A549 (cell line): ENCODE measurements around the gene BLTP3B. TPM values are rescaled to one million over a fixed set of nuclear protein-coding genes. Genes with fewer than 3 reads are reported as not detected.

Source experiments
- ATAC-seq, 2 experiments: fragments of 200-7000 bp in 1 of 2; fragments of >200 bp in 1 of 2; cut with Nextera tagmentation in 1 of 2; cut with Tn5 transposase in 1 of 2; 3 replicates each; pipeline versions ENCODE4 v1.8.0 to v1.9.1; 2018 to 2020; ENCODE audit warnings: mild to moderate bottlenecking in 1 of 2, moderate library complexity in 1 of 2
- CTCF ChIA-PET: fragments of 300-600 bp; sonication (Branson Sonifier 250); formaldehyde crosslinking; extraction: SDS; loops from one replicate; lab custom pipeline; 2021; ENCODE audit warnings: antibody characterized with exemption, inconsistent platforms; lab: Yijun Ruan, JAX
- POLR2A ChIA-PET: fragments of 350-600 bp; formaldehyde crosslinking; extraction: SDS; loops from one replicate; lab custom pipeline; 2021; ENCODE audit warnings: antibody characterized with exemption, inconsistent platforms; lab: Yijun Ruan, JAX
- DNase-seq, 2 experiments: peaks; one replicate each; pipeline versions ENCODE4 v3.0.0 to v3.0.0-alpha.2; 2011 to 2016; ENCODE audit warnings: low read depth in 1 of 2, low spot score in 1 of 2
- FAIRE-seq: peaks from 2 replicates; lab custom pipeline; 2011; peaks lifted over from hg19 to GRCh38; lab: Jason Lieb, UNC
- H3K27ac ChIP-seq, 2 experiments: fragments of >200 bp; sonication (Bioruptor Twin); formaldehyde crosslinking; 3 replicates each; pipeline ENCODE4 v1.5.1; 2016 to 2017
- H3K4me1 ChIP-seq: fragments of >200 bp; sonication (Bioruptor Twin); formaldehyde crosslinking; 3 replicates; pipeline ENCODE4 v1.6.1; 2016
- H3K4me2 ChIP-seq: fragments of >200 bp; sonication (Bioruptor Twin); formaldehyde crosslinking; 3 replicates; pipeline ENCODE4 v1.6.1; 2016
- H3K4me3 ChIP-seq: fragments of >200 bp; sonication (Bioruptor Twin); formaldehyde crosslinking; 3 replicates; pipeline ENCODE4 v1.5.1; 2016
- H3K9me3 ChIP-seq: fragments of >200 bp; sonication (Bioruptor Twin); formaldehyde crosslinking; 3 replicates; pipeline ENCODE4 v1.6.1; 2016
- CBX2 ChIP-seq: fragments of 200-600 bp; sonication (generic); IDR thresholded peaks from 2 replicates; pipeline ENCODE4 v1.6.1; 2016; ENCODE audit warnings: low read depth, mild to moderate bottlenecking, borderline replicate concordance
- CEBPB ChIP-seq, 2 experiments: fragments of >200 bp in 1 of 2; sonication (Bioruptor Twin) in 1 of 2; formaldehyde crosslinking in 1 of 2; IDR thresholded peaks; 2 replicates each; pipeline ENCODE4 v1.6.1; 2012 to 2016
- CHD2 ChIP-seq: fragments of 150-350 bp; IDR thresholded peaks from 2 replicates; pipeline ENCODE4 v1.6.1; 2014; ENCODE audit warnings: low read length; ENCODE audit not compliant: partially characterized antibody
- FOSB ChIP-seq: fragments of 250-450 bp; sonication (Bioruptor Pico); IDR thresholded peaks from 2 replicates; pipeline ENCODE4 v1.5.0; 2020; ENCODE audit warnings: mild to moderate bottlenecking, moderate library complexity
- FOXS1 ChIP-seq: fragments of 250-450 bp; sonication (Bioruptor Pico); IDR thresholded peaks from 2 replicates; pipeline ENCODE4 v1.5.0; 2020; ENCODE audit warnings: mild to moderate bottlenecking, moderate library complexity
- GATA3 ChIP-seq: IDR thresholded peaks from 2 replicates; pipeline ENCODE4 v1.6.1; 2012; ENCODE audit warnings: borderline replicate concordance
- HOXB13 ChIP-seq: fragments of 250-450 bp; sonication (Bioruptor Pico); IDR thresholded peaks from 2 replicates; pipeline ENCODE4 v1.5.0; 2020; ENCODE audit warnings: low read depth, mild to moderate bottlenecking, moderate library complexity
- HOXB5 ChIP-seq: fragments of 250-450 bp; sonication (Bioruptor Pico); IDR thresholded peaks from 2 replicates; pipeline ENCODE4 v1.5.0; 2020; ENCODE audit warnings: mild to moderate bottlenecking, moderate library complexity
- JUN ChIP-seq, 2 experiments: fragments of >200 bp; sonication (Bioruptor Twin); formaldehyde crosslinking; IDR thresholded peaks; 2 replicates in 1 of 2; 3 replicates in 1 of 2; pipeline ENCODE4 v1.6.1; 2016 to 2017
- KDM1A ChIP-seq: fragments of 200-600 bp; sonication (generic); IDR thresholded peaks from 2 replicates; pipeline ENCODE4 v1.6.1; 2016; ENCODE audit warnings: low read depth, mild to moderate bottlenecking
- MAFK ChIP-seq: fragments of 450-650 bp; IDR thresholded peaks from 2 replicates; pipeline ENCODE4 v1.6.1; 2014; ENCODE audit not compliant: partially characterized antibody
- MAZ ChIP-seq: fragments of 150-350 bp; IDR thresholded peaks from 2 replicates; pipeline ENCODE4 v1.6.1; 2014; ENCODE audit warnings: antibody characterized with exemption, low read depth, low read length, borderline replicate concordance
- NFE2L2 ChIP-seq: fragments of 150-350 bp; conservative IDR thresholded peaks from 2 replicates; pipeline ENCODE4 v1.6.1; 2014; ENCODE audit warnings: low read length
- NPAS2 ChIP-seq: fragments of 250-450 bp; sonication (Bioruptor Pico); IDR thresholded peaks from 2 replicates; pipeline ENCODE4 v1.8.0; 2022; ENCODE audit warnings: mild to moderate bottlenecking, moderate library complexity, borderline replicate concordance
- PHF8 ChIP-seq: fragments of 200-600 bp; sonication (generic); IDR thresholded peaks from 2 replicates; pipeline ENCODE4 v1.6.1; 2016; ENCODE audit warnings: low read depth, mild to moderate bottlenecking, antibody characterized with exemption, moderate library complexity, borderline replicate concordance
- POLR2A ChIP-seq: IDR thresholded peaks from 2 replicates; pipeline ENCODE4 v1.6.1; 2012; ENCODE audit warnings: mild to moderate bottlenecking, low read length
- RAD21 ChIP-seq, 2 experiments: fragments of >200 bp in 1 of 2; sonication (Bioruptor Twin) in 1 of 2; formaldehyde crosslinking in 1 of 2; IDR thresholded peaks in 1 of 2; conservative IDR thresholded peaks in 1 of 2; 2 replicates in 1 of 2; 3 replicates in 1 of 2; pipeline ENCODE4 v1.6.1; 2012 to 2018; ENCODE audit warnings: inconsistent platforms in 1 of 2
- RCOR1 ChIP-seq: fragments of 150-350 bp; IDR thresholded peaks from 2 replicates; pipeline ENCODE4 v1.6.1; 2014; ENCODE audit warnings: antibody characterized with exemption, low read length, low read depth
- RNF2 ChIP-seq: fragments of 200-600 bp; sonication (generic); IDR thresholded peaks from 2 replicates; pipeline ENCODE4 v1.6.1; 2016; ENCODE audit warnings: low read depth, mild to moderate bottlenecking, antibody characterized with exemption, moderate library complexity, borderline replicate concordance
- ZSCAN20 ChIP-seq: fragments of 250-450 bp; sonication (Bioruptor Pico); IDR thresholded peaks from 2 replicates; pipeline ENCODE4 v1.8.0; 2022; ENCODE audit warnings: mild to moderate bottlenecking, moderate library complexity
- WGBS: methylation state at CpG from one replicate; pipeline ENCODE4 v1.1.6; 2017; ENCODE audit errors: missing lambda C conversion rate; 5-methylcytosine and 5-hydroxymethylcytosine counted together
- polyA plus RNA-seq, 4 experiments: library from polyadenylated mRNA; depleted of rRNA in 3 of 4; stranded (reverse); fragments of >200 nt; fragmentation: RNase III in 1 of 4; extraction: RNeasy Plus Mini Kit Qiagen cat#74134 plus additional on column Dnase treatment in 1 of 4; gene quantifications; 2 replicates in 3 of 4; 3 replicates in 1 of 4; pipeline ENCODE4 v1.2.3, GENCODE V29; 2011 to 2017
- small RNA-seq, 6 experiments: library from RNA; depleted of rRNA; stranded (forward); fragments of <200 nt; gene quantifications; one replicate each; pipeline ENCODE3, GENCODE V24; 2012
- TF ChIP-seq, protein P1 (sequence below): fragments of 450-650 bp; IDR thresholded peaks from 2 replicates; pipeline ENCODE4 v1.6.1; 2014; ENCODE audit warnings: antibody characterized with exemption
- TF ChIP-seq, protein P2 (sequence below): IDR thresholded peaks from 2 replicates; pipeline ENCODE4 v1.6.1; 2012

Gene BLTP3B
- polyA plus RNA-seq, 2 of the 4 experiments (the other 2 are of a cell fraction): 11.2 to 38.8 TPM

DNA sequence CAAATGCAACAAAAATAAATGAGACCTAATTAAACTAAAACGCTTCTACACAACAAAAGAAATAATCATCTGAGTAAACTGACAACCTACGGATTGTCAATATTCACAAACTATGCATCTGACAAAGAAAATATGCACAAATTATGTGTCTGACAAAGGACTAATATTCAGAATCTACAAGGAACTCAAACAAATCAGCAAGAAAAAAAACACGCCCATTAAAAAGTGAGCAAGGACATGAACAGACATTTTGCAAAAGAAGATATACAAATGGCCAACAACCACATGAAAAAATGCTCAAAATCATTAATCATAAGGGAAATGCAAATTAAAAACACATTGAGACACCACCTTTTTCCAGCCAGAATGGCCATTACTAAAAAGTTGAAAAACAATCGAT is 37.0 kb downstream of the BLTP3B start:
- ChIA-PET CTCF (no interaction called here), POLR2A (no interaction called here)
- no peak for ATAC-seq
- H3K4me3 ChIP-seq: no peak overlapping the region
- WGBS: 88% methylated on average over 4 of the region's 4 CpGs
- FAIRE-seq: no peak
- no peak overlapping the region for H3K27ac ChIP-seq
- no peak overlapping the region for H3K4me2 ChIP-seq
- no peaks in the 10 kb centered on the region for H3K9me3 ChIP-seq
- H3K4me1 ChIP-seq: no peaks in the 10 kb centered on the region
- DNase-seq: no peak
- TF ChIP-seq MAZ (no peak), CHD2 (no peak), JUN (IDR thresholded peaks at IDR 0.05) (no peak), PHF8 (no peak)
- TF ChIP-seq, protein P1, sequence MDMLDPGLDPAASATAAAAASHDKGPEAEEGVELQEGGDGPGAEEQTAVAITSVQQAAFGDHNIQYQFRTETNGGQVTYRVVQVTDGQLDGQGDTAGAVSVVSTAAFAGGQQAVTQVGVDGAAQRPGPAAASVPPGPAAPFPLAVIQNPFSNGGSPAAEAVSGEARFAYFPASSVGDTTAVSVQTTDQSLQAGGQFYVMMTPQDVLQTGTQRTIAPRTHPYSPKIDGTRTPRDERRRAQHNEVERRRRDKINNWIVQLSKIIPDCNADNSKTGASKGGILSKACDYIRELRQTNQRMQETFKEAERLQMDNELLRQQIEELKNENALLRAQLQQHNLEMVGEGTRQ: no peak
- TF ChIP-seq, all 56 proteins: peak for 0

DNA sequence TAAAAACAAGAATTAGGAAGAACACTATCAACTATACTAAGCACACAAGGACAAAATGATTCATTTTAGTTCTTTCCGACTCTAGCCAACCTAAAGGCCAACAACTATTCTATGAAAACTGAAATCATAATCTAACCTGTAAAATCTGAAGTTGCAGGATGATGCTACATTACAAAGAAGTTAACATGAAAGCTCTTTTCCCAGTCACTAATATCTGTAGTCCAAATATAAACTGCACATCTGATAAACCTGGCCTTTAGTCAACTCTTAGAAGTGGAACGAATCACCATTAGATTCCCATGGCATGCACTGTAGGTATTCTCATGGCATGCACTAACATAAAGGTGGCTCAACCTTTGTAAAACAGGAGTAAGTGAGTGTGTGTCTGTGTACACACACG is 41.7 kb downstream of the BLTP3B start:
- no peak for FAIRE-seq
- POLR2A ChIA-PET: no interaction called here
- Histone ChIP-seq H3K27ac (no peak overlapping the region), H3K4me2 (no peak overlapping the region), H3K4me1 (no peaks in the 10 kb centered on the region), H3K4me3 (no peak overlapping the region), H3K9me3 (no peaks in the 10 kb centered on the region)
- TF ChIP-seq MAFK (no peak), RCOR1 (no peak), KDM1A (no peak), HOXB5 (CRISPR knock-in tag) (no peak), HOXB13 (CRISPR knock-in tag) (no peak), CEBPB (IDR thresholded peaks at IDR 0.05) (no peak), RAD21 (conservative IDR thresholded peaks at IDR 0.05 in 1 of 2, IDR thresholded peaks at IDR 0.05 in 1 of 2) (no peak), GATA3 (no peak), CBX2 (no peak), MAZ (no peak), POLR2A (no peak), CHD2 (no peak), NFE2L2 (no peak), FOSB (CRISPR knock-in tag) (no peak), FOXS1 (no peak), NPAS2 (no peak), RNF2 (no peak), ZSCAN20 (no peak)
- TF ChIP-seq, protein P2, sequence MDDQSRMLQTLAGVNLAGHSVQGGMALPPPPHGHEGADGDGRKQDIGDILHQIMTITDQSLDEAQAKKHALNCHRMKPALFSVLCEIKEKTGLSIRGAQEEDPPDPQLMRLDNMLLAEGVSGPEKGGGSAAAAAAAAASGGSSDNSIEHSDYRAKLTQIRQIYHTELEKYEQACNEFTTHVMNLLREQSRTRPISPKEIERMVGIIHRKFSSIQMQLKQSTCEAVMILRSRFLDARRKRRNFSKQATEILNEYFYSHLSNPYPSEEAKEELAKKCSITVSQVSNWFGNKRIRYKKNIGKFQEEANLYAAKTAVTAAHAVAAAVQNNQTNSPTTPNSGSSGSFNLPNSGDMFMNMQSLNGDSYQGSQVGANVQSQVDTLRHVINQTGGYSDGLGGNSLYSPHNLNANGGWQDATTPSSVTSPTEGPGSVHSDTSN: no peak
- no peak for ATAC-seq
- CTCF ChIA-PET: interaction anchor here (1.1 kb wide), 1 partner anchor 15 kb away, joined by 4 read pairs; no protein-coding TSS in a partner anchor
- 86% methylated on average over 3 of the region's 3 CpGs for WGBS
- DNase-seq: no peak

Small RNA genes within 50 kb of the gene (small RNA-seq; reads per million reads assigned to genes)
- gene MIR1827 (0 reads per million in 6 experiments), gene RN7SL176P (0 reads per million in 6 experiments)

Other genes starting within 250 kb of the BLTP3B start
- 2.2 and 2.9 TPM in 2 replicates for gene ANKS1B, start 157.9 kb downstream of the BLTP3B start, polyA plus RNA-seq (2011; rRNA removed)
- 0.80 to 1.5 TPM (median 1.1 TPM) in 3 replicates for gene ANKS1B, start 157.9 kb downstream of the BLTP3B start, polyA plus RNA-seq (2017; fragmentation: RNase III; extraction: RNeasy Plus Mini Kit Qiagen cat#74134 plus additional on column Dnase treatment)
- 41.5 and 50.1 TPM in 2 replicates for gene ACTR6, start 57.9 kb upstream of the BLTP3B start, polyA plus RNA-seq (2011; rRNA removed)
- 32.6 to 37.0 TPM (median 33.7 TPM) in 3 replicates for gene ACTR6, start 57.9 kb upstream of the BLTP3B start, polyA plus RNA-seq (2017; fragmentation: RNase III; extraction: RNeasy Plus Mini Kit Qiagen cat#74134 plus additional on column Dnase treatment)
- gene DEPDC4, start 124.2 kb upstream of the BLTP3B start, polyA plus RNA-seq (2011; rRNA removed): 3.4 and 6.3 TPM in 2 replicates
- gene DEPDC4, start 124.2 kb upstream of the BLTP3B start, polyA plus RNA-seq (2017; fragmentation: RNase III; extraction: RNeasy Plus Mini Kit Qiagen cat#74134 plus additional on column Dnase treatment): 2.1 to 2.8 TPM (median 2.3 TPM) in 3 replicates
- 45.5 and 51.7 TPM in 2 replicates for gene SCYL2, start 124.3 kb upstream of the BLTP3B start, polyA plus RNA-seq (2011; rRNA removed)
- gene SCYL2, start 124.3 kb upstream of the BLTP3B start, polyA plus RNA-seq (2017; fragmentation: RNase III; extraction: RNeasy Plus Mini Kit Qiagen cat#74134 plus additional on column Dnase treatment): 20.8 to 21.7 TPM (median 21.4 TPM) in 3 replicates
- gene SLC17A8, start 214.2 kb upstream of the BLTP3B start, polyA plus RNA-seq (2011; rRNA removed): 0.04 and 0.05 TPM in 2 replicates
- 0.03 TPM in 2 of 3 replicates, not detected in the other for gene SLC17A8, start 214.2 kb upstream of the BLTP3B start, polyA plus RNA-seq (2017; fragmentation: RNase III; extraction: RNeasy Plus Mini Kit Qiagen cat#74134 plus additional on column Dnase treatment)